GM21515 (cell line): ENCODE data around the gene BARX2.
"Not testable (repeated sequence)": the region's sequence is repeated elsewhere in the genome, so short reads cannot be mapped to it uniquely, and the experiment has no call there.

Source experiments
- ATAC-seq: cut with Tn5 transposase; IDR thresholded peaks from one replicate; pipeline ENCODE4 v1.9.1; 2021; ENCODE audit not compliant: unreplicated experiment

Gene BARX2

GRCh38 chr11:129375751-129376657 is at the start of gene BARX2:
Gene BARX2, plus strand, starts transcription at chr11:129375848. Its CDS starts 188 bp downstream, at chr11:129376036.
- no peak for ATAC-seq

DNA sequence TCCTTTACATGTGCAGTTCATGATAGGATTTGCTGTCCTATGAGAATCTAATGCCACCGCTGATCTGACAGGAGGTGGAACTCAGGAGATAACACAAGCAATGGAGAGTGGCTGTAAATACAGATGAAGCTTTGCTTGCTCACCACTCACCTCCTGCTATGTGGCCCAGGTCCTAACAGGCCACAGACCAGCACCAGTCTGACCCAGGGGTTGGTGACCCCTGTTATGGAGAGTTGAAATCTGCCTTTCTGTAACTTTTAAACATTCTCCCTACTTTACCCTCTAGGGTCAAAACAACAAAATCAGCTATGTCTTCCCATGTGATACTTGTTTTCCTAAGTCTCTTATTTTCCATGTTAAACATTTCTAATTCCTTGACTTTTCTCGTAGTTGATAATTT is 48.7 kb upstream of the BARX2 start:
- no peak for ATAC-seq

DNA sequence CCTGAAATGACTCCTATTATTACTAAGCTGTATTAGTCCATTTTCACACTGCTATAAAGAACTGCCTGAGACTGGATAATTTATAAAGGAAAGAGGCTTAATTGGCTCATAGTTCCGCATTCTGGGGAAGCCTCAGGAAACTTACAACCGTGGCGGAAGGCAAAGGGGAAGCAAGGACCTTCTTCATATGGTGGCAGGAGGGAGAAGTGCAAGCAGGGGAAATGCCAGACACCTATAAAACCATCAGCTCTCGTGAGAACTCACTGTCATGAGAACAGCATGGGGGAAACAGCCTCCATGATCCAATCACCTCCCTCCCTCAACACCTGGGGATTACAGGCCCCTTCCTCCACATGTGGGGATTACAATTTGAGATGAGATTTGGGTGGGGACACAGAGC is 47.9 kb upstream of the BARX2 start:
- not testable (repeated sequence) for ATAC-seq

DNA sequence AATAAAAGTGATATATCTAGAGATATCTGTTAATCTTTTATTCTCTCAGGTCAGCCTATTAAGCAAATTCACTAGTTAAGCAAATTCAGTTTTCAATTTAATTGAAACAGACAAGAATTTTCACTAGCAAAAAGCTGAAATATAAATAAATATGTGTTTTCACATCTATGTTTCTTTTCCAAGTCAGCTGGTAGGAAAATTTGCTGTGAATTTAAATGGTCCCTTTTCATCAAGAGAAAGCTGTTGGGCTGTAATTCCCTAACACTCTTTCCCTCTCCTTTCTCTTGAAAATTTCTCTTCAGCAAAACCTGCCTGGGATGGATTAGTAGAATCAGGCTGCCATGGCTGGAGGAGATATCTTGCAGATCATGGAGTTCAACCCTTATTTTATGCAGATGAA is 46.9 kb upstream of the BARX2 start:
- ATAC-seq = no peak

DNA sequence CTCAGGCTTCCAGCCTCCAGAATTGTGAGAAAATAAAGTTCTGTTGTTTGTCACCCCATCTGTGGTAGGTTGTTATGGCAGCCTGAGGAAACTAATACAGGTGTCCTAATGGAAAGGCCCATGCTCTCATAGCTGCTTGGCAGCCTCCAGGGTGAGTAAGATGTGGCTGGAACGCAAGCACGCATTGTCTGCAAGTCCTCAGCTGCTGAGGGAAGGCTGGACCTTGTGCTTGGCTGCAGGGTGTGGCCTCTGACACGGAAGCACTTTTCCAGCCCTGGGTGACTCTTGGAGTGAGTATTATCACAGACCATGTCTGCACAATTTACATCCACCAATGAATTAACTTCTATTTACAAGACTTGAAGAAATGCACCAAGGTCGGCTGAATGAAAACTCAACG is 44.4 kb upstream of the BARX2 start:
- ATAC-seq = no peak

DNA sequence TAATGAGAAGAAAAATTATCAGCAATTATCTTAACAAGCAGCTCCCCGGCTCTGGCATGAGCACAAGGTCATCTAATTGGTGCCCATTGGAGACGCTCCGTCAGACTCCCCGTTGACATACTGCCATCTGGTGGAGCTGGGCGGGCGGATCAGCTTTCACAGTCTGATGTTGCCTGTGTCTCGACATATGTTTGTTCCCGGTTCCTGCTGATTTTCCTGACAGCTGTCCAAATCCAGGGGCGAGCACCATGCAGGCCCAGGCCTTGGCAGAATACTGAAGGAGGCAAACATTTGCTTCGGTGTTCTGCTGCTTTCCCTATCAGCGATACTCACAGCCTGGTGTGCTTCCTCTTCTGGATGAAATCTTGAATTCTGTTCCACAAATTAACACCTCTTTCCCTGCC is 43.8 kb upstream of the BARX2 start:
- ATAC-seq = peak; percentile 91

- no peak for ATAC-seq
These were observed 41.8 kb upstream of the BARX2 start for GRCh38 chr11:129333873-129334272.

DNA sequence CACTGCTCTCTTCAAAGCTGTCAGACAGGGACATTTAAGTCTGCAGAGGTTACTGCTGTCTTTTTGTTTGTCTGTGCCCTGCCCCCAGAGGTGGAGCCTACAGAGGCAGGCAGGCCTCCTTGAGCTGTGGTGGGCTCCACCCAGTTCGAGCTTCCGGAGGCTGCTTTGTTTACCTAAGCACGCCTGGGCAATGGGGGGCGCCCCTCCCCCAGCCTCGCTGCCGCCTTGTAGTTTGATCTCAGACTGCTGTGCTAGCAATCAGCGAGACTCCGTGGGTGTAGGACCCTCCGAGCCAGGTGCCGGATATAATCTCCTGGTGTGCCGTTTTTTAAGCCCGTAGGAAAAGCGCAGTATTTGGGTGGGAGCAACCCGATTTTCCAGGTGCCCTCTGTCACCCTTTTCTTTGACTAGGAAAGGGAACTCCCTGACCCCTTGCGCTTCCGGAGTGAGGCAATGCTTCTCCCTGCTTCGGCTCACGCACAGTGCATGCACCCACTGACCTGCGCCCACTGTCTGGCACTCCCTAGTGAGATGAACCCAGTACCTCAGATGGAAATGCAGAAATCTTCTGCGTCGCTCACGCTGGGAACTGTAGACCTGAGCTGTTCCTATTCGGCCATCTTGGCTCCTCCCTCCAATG is 31.2 kb upstream of the BARX2 start:
- ATAC-seq = not testable (repeated sequence)

- ATAC-seq = no peak
These were observed 28.7 kb upstream of the BARX2 start for GRCh38 chr11:129346916-129347315.

DNA sequence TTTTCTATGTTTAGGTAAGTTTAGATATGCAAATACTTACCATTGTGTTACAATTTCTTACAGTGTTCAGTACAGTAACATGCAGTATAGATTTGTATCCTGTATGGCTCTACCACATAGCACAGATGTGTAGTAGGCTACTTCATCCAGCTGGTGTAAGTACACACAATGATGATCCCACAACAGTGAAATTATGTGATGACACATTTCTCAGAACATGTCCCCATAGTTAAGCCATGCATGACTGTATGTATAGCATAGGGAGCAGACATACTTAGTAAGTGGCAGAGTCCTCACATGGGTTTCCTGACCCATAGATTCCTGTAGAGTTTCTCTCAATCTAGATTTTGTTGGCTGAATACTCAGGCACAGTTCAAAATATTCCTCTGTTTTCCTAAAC is 26.8 kb upstream of the BARX2 start:
- ATAC-seq = no peak

DNA sequence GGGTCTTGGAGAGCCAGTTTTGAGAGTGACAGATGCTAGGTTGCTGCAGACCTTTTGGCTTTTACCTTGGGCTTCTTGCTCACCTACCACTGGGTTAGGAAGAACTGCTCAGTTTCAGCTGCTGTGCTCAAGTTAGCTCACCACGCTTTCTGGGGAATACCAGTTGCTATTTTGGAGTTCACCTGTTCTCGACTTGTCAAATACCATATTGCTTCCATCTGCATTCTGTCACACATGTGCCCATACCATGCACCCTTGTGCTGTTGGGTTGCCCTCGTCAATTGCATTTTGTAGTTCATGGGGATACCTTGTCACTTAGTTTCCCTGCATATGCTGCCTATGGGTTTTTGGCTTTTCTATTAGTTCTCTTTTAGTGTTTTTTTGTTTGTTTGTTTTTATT is 23.0 kb upstream of the BARX2 start:
- ATAC-seq = no peak

GRCh38 chr11:129354691-129355090 is 21.0 kb upstream of the BARX2 start:
- no peak for ATAC-seq

GRCh38 chr11:129359748-129360147 is 15.9 kb upstream of the BARX2 start:
- no peak for ATAC-seq

DNA sequence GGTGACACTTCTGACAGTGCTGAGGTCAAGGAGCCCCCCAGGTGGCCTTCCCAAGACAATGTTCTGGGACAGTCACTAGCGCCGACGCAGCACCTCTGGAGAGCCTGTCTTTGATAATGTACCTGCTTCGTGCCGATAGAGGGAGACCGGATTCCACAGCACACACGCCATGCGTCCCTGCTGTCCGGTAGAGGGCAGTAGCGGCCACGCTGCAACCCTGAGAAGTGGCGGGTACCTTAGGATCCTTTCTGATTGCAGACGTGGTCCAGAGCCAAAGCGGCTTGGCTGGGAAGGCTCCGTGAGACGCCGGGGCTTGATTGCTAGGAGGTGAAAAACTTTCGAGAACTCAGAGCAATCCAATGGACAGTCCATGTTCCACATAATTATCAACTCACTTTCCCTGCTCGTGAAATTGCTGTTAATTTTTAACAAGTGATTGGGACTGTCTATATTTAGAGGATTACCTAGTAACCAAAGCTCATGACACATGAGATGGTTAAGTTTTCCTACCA is 11.4 kb upstream of the BARX2 start:
- ATAC-seq = peak; percentile 100

- no peak for ATAC-seq
These were observed 9.8 kb upstream of the BARX2 start for GRCh38 chr11:129365816-129366215.

GRCh38 chr11:129366737-129367597 is 8.7 kb upstream of the BARX2 start:
- ATAC-seq = no peak

DNA sequence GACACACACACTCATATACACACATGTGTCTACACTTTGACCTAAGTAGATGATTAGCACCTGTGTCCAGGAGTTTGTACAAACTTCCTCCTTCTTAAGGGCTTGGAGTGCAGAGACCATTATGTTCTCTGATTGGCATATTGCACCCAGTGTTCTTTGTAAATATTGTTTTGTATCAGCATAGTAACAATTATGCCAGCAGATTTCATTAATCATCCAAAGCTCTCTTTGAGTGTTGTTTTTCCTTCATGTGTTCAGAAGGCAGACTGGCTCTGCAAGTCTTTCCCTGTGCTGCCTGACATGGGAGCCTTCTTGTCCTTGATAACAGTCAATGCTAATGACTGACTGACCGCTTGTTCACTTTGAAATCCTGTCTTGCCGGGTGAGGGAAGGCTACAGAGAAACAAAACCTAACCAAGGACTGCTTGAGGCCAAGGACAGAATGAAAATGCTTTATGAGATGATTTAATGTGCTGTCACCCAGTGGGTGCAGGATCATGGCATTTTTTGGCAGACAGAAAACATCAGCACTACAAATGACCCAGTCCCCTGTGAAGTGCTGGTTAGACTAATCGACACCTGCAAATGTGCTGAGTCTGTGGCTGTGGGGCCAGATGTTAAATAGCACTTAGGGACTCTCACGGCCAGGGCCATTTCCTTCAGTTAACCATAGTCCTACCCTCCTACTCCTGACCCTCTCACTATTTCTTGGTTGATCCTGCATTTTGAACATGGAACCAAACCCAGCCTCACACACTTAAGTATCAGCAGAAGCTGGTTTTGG is 6.6 kb upstream of the BARX2 start:
- ATAC-seq = no peak

GRCh38 chr11:129370715-129371114 is 4.9 kb upstream of the BARX2 start:
- no peak for ATAC-seq

DNA sequence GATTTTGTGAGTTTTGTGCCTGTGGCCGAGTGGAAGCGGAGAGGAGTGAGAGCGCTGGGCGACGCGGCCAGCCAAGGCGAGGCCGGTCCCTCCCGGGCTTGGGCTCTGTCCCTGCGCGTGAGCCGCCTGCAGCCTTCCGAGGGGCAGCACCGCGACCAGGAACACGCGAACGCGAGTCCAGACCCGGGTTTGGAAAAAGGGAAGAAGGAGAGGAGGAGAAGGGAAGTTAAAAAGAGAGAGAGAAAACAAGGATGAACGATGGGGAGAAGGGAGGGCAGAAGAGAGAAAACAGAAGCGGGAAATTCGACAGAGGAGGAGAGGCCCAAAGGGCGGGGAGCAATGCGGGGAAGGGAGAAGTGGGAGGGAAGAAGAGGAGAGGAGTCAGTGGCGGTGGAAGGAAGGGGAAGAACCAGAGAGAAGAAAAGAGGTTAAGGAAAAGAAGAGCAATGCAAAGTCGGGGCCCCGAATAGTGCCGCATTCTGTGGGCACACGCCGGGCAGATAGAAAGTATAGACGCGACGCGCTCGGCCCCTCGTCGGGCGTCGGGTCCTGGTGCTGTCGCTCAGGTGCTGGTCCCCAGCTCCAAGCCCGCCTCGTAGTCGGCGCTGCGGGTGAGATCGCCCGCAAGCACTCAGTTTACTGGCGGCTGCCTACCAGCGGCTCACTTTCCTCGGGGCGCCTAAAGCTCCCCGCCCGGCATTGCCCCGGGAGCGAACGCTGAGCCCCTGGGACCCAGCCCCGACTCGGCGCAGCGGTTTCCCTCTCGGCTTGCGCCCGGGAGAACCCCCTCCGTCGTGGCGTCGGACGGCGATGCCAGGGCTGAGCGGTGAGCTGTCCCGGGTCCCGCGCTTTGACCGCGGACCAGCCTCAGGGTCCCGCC is 2.8 kb upstream of the BARX2 start:
- ATAC-seq = no peak
